Measurements from ENCODE around the gene PAGE2B. TPM values are rescaled to one million over a fixed set of nuclear protein-coding genes. Genes with fewer than 3 reads are reported as not detected.
A peak's percentile ranks its signal among the peaks of the same experiment; 100 is the strongest.
"Not testable (repeated sequence)": the region's sequence is repeated elsewhere in the genome, so short reads cannot be mapped to it uniquely, and the experiment has no call there.

Gene PAGE2B, protein sequence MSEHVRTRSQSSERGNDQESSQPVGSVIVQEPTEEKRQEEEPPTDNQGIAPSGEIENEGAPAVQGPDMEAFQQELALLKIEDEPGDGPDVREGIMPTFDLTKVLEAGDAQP
- total RNA-seq: 1 to 10 TPM in 1 of 2 experiments, not detected in 1; 1.0 TPM

DNA sequence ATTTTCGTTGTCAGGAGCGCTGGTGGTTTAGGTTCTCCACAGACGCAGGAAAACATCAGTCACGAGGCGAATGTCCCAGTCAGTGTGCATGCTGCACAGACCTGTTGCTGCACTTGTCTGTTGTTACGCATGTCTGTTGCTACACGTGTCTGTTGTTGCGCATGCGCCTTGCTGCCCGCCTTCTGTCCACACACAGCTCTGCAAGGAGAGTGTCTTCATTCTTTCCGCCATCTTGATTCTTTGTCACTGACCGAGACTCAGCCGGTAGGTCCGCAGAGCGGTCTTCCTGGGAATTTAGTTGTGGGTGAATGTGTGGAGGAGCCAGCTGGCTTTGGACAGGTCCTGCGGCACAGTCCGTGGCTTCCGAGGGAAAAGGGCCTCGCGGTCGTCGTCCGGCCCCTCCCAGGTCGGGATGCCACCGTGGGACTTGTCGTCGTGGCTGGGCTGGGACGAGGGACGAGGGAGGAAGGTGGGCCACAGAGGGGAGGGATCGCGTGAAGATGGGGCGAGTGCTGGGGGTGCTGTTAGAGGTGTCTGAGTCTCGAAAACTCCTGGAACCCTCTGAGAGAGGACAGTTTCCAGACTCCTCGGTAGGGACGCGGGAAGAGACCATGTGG, at the start of gene PAGE2B:
TSS of gene PAGE2B (plus strand) at position 180 of the 617 bp plus-strand sequence. CDS start 1,012 bp downstream, outside the sequence.
- CTCF ChIA-PET: no interaction called here
- Mint-ChIP-seq H3K27me3 (no peaks in the 10 kb centered on the region), H3K27ac (no peak within 1 kb of the TSS), H3K36me3 (ENCODE audit: low read depth) (no peaks in the 10 kb centered on the region), H3K4me3 (no peak within 1 kb of the TSS), H3K9me3 (no peaks in the 10 kb centered on the region), H3K4me1 (no peaks in the 10 kb centered on the region)
- DNase-seq: no peak
- POLR2A ChIA-PET: no interaction called here

DNA sequence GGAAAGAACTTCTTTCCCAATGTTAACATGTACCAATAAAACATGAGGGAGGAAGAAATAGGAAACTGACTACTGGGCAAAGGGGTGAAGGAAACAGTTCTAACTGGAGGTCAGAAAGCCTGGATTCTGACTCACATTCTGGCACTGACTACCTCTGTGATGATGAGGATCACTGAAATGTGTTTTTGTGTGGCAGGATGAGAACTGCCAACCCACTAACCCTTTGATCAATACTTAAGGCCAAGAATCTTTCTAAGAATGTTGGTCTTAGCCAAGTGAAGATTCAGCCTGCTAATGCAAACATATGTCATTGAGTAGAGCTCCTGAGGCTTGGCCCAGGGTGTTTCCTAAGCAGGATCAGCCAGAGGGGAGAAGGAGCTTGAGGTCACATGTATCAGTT, 48.7 kb upstream of the PAGE2B start:
- H3K4me1 Mint-ChIP-seq: no peaks in the 10 kb centered on the region

DNA sequence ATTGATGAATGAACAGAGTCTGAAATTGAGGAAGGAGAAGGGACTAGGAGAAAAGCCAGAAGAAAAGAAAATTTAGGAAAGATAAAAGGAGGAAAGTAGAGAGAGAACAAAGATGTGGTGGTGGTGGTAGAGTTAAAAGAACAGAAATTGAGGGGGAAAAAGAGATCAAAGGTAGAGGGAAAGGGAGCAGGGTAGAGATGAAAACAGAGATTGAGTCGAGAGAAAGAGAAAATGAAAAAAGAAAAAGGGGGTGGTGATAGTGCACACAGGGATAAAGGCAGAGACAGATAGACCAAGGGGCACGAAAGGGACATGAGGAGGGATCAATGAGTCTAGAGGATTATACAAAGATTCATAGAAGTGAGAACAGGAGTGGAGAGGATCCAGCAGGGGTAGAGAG, 48.0 kb upstream of the PAGE2B start:
- Mint-ChIP-seq H3K9me3 (no peaks in the 10 kb centered on the region), H3K4me1 (no peaks in the 10 kb centered on the region), H3K27ac (no peak overlapping the region), H3K36me3 (ENCODE audit: low read depth) (no peaks in the 10 kb centered on the region), H3K4me3 (no peak overlapping the region), H3K27me3 (no peaks in the 10 kb centered on the region)
- no peak for DNase-seq
- POLR2A ChIA-PET: no interaction called here
- CTCF ChIA-PET: no interaction called here

More for the DNA sequence above, 48.7 kb upstream of the PAGE2B start:
- POLR2A ChIA-PET: no interaction called here
- CTCF ChIA-PET: no interaction called here
- H3K4me3 Mint-ChIP-seq: no peak overlapping the region
- DNase-seq: no peak
- H3K27me3 Mint-ChIP-seq: no peaks in the 10 kb centered on the region
- no peaks in the 10 kb centered on the region for H3K36me3 Mint-ChIP-seq (ENCODE audit: low read depth)
- H3K27ac Mint-ChIP-seq: no peak overlapping the region
- H3K9me3 Mint-ChIP-seq: no peaks in the 10 kb centered on the region

DNA sequence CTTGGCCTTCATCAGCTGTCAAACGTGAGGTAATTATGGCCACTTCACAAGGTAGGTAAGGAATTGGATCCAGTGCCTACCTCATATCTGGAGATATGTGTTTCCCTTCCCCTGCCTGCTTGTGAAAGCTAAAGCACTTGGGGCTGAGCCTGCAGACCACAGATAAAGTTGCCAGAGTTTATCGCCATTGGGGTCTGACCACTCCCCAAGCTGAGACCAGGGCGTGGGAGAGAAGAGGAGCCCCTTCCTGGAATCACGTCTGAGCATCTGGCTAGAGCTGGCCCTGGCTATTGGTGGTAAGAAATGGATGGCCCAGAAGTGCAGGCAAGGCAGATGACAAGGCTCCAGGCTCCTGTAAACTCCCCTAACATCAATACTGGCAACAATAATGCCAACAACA, 46.8 kb upstream of the PAGE2B start:
- Mint-ChIP-seq H3K27me3 (no peaks in the 10 kb centered on the region), H3K36me3 (ENCODE audit: low read depth) (no peaks in the 10 kb centered on the region), H3K27ac (no peak overlapping the region), H3K9me3 (no peaks in the 10 kb centered on the region), H3K4me3 (no peak overlapping the region), H3K4me1 (no peaks in the 10 kb centered on the region)
- CTCF ChIA-PET: no interaction called here
- DNase-seq: no peak
- POLR2A ChIA-PET: no interaction called here

DNA sequence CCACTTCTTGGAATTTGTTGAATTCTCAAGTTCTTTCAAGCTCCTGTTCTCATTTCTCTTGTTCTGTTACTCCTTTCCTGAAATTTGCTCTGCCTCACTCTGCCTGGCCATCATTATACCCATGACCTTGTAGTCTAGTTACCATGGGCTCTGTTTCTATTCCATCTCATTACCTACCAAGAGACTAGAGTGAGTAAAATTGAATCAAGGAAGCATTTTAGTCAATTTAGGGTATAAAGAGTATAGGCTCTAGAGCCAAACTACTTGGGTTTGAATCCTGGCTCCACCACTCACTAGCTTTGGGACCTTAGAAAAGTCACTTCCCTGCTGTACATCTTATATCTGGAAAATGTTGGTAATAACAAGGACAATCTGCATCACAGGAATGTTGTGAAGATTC, 46.2 kb upstream of the PAGE2B start:
- no peak overlapping the region for H3K4me3 Mint-ChIP-seq
- no peaks in the 10 kb centered on the region for H3K27me3 Mint-ChIP-seq
- POLR2A ChIA-PET: no interaction called here
- H3K27ac Mint-ChIP-seq: no peak overlapping the region
- no peaks in the 10 kb centered on the region for H3K4me1 Mint-ChIP-seq
- DNase-seq: no peak
- H3K9me3 Mint-ChIP-seq: no peaks in the 10 kb centered on the region
- CTCF ChIA-PET: no interaction called here
- no peaks in the 10 kb centered on the region for H3K36me3 Mint-ChIP-seq (ENCODE audit: low read depth)

DNA sequence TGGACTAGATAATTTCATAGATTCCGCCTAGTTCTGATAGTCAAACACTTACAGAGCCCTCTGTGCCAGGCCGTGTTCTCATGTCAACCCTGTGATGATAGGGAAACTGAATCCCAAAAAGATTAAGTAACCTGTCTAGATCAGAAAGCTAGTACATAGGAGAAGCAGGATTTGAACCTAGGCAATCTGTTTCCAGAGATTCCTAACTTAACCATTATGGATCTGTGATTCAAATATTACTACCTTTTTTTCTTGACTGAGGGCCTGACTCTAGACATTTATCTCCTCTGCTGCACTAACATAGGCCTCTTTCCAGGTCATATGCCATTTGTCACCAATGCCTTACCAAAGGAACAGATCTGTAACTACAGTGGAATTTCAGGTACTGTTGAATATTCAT, 45.5 kb upstream of the PAGE2B start:
- Mint-ChIP-seq H3K27me3 (no peaks in the 10 kb centered on the region), H3K4me1 (no peaks in the 10 kb centered on the region), H3K4me3 (no peak overlapping the region), H3K36me3 (ENCODE audit: low read depth) (no peaks in the 10 kb centered on the region), H3K9me3 (no peaks in the 10 kb centered on the region), H3K27ac (no peak overlapping the region)
- CTCF ChIA-PET: no interaction called here
- no peak for DNase-seq
- POLR2A ChIA-PET: no interaction called here

DNA sequence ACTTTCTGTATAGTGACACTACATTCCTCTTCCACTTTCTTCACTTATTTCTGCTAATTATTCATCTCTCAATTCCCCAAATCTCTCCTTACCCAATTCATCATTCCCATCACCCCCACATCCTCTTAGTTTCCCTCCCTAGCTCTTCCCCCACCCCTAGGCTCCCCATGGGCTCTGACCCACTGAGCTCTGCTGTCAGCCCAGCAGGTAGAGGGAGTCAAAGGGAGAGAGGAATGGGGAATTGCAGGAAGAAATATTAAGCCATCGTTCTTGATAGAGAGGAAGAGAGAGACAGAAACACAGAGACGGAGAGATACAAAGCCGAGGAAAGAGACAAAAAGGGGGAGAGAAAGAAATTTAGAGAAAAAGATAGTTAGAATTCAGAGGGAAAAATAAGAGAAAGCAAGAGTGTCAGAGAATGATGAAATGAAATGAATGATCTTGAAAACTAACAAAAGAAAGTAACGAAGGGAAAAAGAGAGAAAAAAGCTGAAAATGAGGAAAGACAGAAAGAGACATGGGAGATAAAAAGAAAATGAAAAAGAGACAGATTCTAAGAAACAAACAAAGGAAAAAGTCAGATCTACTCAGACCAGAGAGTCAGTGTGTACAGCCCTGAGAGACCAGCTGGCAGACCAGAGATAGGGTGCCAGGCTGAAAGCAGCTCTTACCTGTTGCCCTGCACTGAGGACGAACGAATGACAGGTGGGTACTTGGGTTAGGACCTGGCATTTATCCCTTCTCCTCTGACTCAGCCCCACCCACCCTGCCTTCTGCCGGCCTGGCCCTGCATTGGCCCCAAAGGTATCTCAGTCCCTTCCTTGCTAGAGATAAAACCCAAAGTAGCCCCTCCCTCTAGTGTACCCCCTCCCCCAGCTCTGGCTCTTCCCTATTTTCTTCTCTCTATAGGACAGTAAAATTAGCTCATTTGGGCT, 44.3 kb upstream of the PAGE2B start, which contains the start of gene ALAS2:
TSS of gene ALAS2 (minus strand) at position 707 of the 935 bp plus-strand sequence. CDS start 4,977 bp downstream, outside the sequence.
- H3K4me3 Mint-ChIP-seq: no peak within 1 kb of the TSS
- CTCF ChIA-PET: no interaction called here
- H3K4me1 Mint-ChIP-seq: no peaks in the 10 kb centered on the region
- no peak within 1 kb of the TSS for H3K27ac Mint-ChIP-seq
- no peaks in the 10 kb centered on the region for H3K27me3 Mint-ChIP-seq
- POLR2A ChIA-PET: no interaction called here
- no peak for DNase-seq
- H3K36me3 Mint-ChIP-seq (ENCODE audit: low read depth): no peaks in the 10 kb centered on the region
- no peaks in the 10 kb centered on the region for H3K9me3 Mint-ChIP-seq

DNA sequence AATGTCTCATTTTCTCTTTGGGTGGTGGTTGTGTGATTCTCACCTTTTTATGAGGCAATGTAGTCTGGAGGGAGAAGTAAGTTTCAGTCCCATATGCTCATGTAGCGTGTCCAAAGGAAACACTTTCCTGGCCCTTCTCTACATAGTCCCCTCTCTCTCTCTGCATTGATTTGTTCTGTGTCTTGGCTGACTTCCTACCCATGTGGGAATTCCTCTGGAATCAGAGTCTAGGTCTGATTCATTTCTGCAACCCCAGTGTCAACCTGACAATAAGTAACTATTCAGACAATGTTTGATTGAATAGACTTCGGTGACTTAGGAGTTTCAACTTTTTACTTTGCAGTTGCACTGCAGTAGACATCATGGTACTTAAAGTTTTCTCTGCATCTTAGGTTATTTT, 41.4 kb upstream of the PAGE2B start:
- no peaks in the 10 kb centered on the region for H3K27me3 Mint-ChIP-seq
- ChIA-PET POLR2A (no interaction called here), CTCF (no interaction called here)
- H3K36me3 Mint-ChIP-seq (ENCODE audit: low read depth): no peaks in the 10 kb centered on the region
- H3K4me3 Mint-ChIP-seq: no peak overlapping the region
- no peaks in the 10 kb centered on the region for H3K9me3 Mint-ChIP-seq
- no peaks in the 10 kb centered on the region for H3K4me1 Mint-ChIP-seq
- DNase-seq: no peak
- no peak overlapping the region for H3K27ac Mint-ChIP-seq

DNA sequence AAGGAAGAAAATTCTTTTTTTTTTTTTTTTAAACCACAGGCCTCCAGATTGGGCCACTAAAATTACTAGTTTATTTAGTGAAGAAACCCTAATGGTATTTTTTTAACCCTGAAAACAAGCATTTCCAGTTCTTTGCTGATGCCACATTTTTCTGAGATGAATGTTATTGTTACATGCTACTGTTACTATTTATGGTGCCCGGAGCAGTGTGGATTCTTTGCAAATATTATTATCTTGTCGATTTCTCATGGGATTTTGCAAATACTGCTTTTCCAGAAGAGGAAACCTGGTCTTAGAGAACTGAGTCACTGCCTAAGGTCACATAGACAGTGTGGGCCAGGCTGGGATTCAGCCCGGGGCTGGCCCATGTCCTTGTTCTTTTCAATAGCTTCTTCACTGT, 35.4 kb upstream of the PAGE2B start:
- CTCF ChIA-PET: no interaction called here
- no peak for DNase-seq
- no peaks in the 10 kb centered on the region for H3K27me3 Mint-ChIP-seq
- POLR2A ChIA-PET: no interaction called here
- H3K36me3 Mint-ChIP-seq (ENCODE audit: low read depth): no peaks in the 10 kb centered on the region
- no peak overlapping the region for H3K27ac Mint-ChIP-seq
- H3K9me3 Mint-ChIP-seq: no peaks in the 10 kb centered on the region
- H3K4me3 Mint-ChIP-seq: no peak overlapping the region
- no peaks in the 10 kb centered on the region for H3K4me1 Mint-ChIP-seq

DNA sequence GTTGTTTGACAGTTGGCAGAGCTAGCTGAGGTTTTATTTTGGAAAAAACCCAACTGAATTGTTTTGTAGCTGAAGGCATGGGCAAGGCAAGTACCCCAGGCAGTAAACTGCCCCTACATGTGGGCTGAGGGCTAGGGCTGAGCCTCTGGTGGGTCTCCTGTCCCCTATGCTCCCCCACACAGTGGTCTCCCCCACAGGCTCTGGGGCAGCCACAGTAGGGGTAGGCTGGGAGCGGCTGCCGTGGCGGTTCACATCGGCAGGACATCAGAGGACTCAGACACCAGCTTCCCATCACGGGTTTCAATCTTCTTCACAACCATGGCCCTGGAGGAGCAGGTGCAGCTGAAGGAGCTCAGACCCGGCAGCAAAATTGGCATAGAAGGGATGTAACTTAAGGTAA, 33.3 kb upstream of the PAGE2B start:
- no peak overlapping the region for H3K4me3 Mint-ChIP-seq
- H3K27me3 Mint-ChIP-seq: no peaks in the 10 kb centered on the region
- H3K9me3 Mint-ChIP-seq: no peaks in the 10 kb centered on the region
- H3K27ac Mint-ChIP-seq: no peak overlapping the region
- H3K36me3 Mint-ChIP-seq (ENCODE audit: low read depth): no peaks in the 10 kb centered on the region
- POLR2A ChIA-PET: no interaction called here
- no peak for DNase-seq
- CTCF ChIA-PET: no interaction called here
- no peaks in the 10 kb centered on the region for H3K4me1 Mint-ChIP-seq

DNA sequence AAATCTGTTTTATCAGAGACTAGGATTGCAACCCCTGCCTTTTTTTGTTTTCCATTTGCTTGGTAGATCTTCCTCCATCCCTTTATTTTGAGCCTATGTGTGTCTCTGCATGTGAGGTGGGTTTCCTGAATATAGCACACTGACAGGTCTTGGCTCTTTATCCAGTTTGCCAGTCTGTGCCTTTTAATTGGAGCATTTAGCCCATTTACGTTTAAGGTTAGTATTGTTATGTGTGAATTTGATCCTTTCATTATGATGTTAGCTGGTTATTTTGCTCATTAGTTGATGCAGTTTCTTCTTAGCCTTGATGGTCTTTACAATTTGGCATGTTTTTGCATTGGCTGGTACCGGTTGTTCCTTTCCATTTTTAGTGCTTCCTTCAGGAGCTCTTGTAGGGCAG, 24.2 kb upstream of the PAGE2B start:
- H3K4me3 Mint-ChIP-seq; H3K27me3 Mint-ChIP-seq; H3K27ac Mint-ChIP-seq; DNase-seq; H3K4me1 Mint-ChIP-seq; CTCF ChIA-PET; H3K9me3 Mint-ChIP-seq; H3K36me3 Mint-ChIP-seq (ENCODE audit: low read depth); POLR2A ChIA-PET: not testable (repeated sequence)

DNA sequence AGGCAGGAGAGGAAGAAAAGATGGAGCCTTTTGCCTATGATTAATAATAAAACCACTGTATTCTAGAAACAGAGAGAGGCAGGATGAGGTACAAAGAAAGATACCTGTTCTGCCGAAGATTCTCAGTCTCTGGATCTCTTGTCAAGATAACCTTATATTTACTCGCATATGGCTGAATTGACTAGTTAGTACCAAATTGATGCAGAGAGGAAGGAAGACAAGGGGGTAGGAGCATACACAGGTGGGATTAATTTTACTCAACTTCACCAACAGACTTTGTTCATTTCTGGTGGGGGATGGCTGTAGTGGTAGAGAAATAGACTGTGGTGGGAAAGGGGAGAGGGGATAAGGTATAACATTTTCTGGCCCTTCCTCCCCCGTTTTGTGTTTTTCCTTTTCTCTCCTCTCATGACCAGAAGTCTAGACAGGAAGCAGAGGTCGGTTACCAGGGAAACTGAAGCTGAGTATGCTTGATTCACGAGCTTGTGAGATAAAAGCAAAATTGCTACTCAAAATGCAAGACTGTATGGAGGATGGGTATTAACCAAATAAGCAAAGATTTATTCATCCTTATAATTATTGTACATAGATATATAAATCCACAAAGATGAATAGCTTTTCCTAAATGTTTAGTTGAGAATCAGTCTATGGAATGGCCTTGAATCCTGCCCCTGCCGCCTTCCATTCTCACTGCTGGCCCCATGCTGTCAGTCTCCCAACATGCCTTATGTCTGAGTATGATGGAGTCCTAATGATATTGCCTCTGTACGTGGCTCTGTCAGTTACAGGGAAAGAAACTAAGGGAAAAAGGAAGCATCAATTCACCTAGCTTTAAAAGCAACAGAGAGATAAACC, 17.8 kb upstream of the PAGE2B start:
- no peak for DNase-seq
- no peak overlapping the region for H3K27ac Mint-ChIP-seq
- peak overlapping the region; percentile 12 for H3K4me3 Mint-ChIP-seq
- H3K9me3 Mint-ChIP-seq: no peaks in the 10 kb centered on the region
- POLR2A ChIA-PET: interaction anchor here (1.1 kb wide), 1 partner anchor 57 kb away, joined by 3 read pairs; the partner anchor contains the start of gene APEX2
- peaks cover 15% of the 10 kb centered on the region for H3K4me1 Mint-ChIP-seq
- no peaks in the 10 kb centered on the region for H3K27me3 Mint-ChIP-seq
- CTCF ChIA-PET: interaction anchor here (0.8 to 1.2 kb wide), 4 partner anchors 57 to 798 kb away, joined by 3 to 4 read pairs (median 3); partner anchors contain the start of gene APEX2
- H3K36me3 Mint-ChIP-seq (ENCODE audit: low read depth): no peaks in the 10 kb centered on the region
